B cell (primary cell): ENCODE measurements around the gene FTO. TPM values are rescaled to one million over a fixed set of nuclear protein-coding genes. Genes with fewer than 3 reads are reported as not detected.

Source experiments
- ATAC-seq: fragments of 200-7000 bp; cut with Tn5 transposase; one replicate; pipeline ENCODE4 v1.10.0; 2021; ENCODE audit warnings: low read depth, mild to moderate bottlenecking, moderate number of reproducible peaks, moderate library complexity
- CTCF ChIA-PET: fragments of 350-600 bp; sonication (Branson Sonifier 250); formaldehyde crosslinking; loops from one replicate; lab custom pipeline; 2021; ENCODE audit warnings: antibody characterized with exemption, inconsistent platforms; lab: Charles Lee
- POLR2A ChIA-PET: fragments of 350-600 bp; sonication (Branson Sonifier 250); formaldehyde crosslinking; loops from one replicate; lab custom pipeline; 2021; ENCODE audit warnings: antibody characterized with exemption; lab: Charles Lee
- DNase-seq: peaks from one replicate; pipeline ENCODE4 v3.0.0; 2013
- H2AFZ ChIP-seq: 2 replicates; pipeline ENCODE4 v1.6.1; 2012; ENCODE audit warnings: mild to moderate bottlenecking, low read depth, low read length; ENCODE audit not compliant: insufficient read depth, poor library complexity, severe bottlenecking
- H3K27ac ChIP-seq, 2 donors: 1 replicate in 1 of 2; 2 replicates in 1 of 2; pipeline ENCODE4 v1.5.1; 2012 to 2013; ENCODE audit warnings: low read length in 2 of 2, mild to moderate bottlenecking in 2 of 2, moderate library complexity in 1 of 2
- H3K27me3 ChIP-seq, 4 experiments: fragments of 200-600 bp in 1 of 4; sonication (generic) in 1 of 4; replicated peaks in 1 of 4; 1 replicate in 2 of 4; 2 replicates in 2 of 4; pipeline versions ENCODE4 v1.6.1 to v1.7.0; 2013 to 2016; ENCODE audit warnings: low read length in 3 of 4, mild to moderate bottlenecking in 2 of 4, mixed read lengths in 1 of 4, moderate library complexity in 1 of 4; ENCODE audit not compliant: insufficient read depth in 4 of 4, control insufficient read depth in 3 of 4; ENCODE audit errors: control extremely low read depth in 1 of 4
- H3K36me3 ChIP-seq, 2 experiments: replicated peaks in 1 of 2; 1 replicate in 1 of 2; 2 replicates in 1 of 2; pipeline versions ENCODE4 v1.6.1 to v1.7.1; 2013; ENCODE audit warnings: low read length in 1 of 2; ENCODE audit not compliant: insufficient read depth in 2 of 2, control insufficient read depth in 1 of 2; ENCODE audit errors: control extremely low read depth in 1 of 2, extremely low read depth in 1 of 2
- H3K4me1 ChIP-seq, 2 donors: fragments of 200-600 bp in 1 of 2; sonication (generic) in 1 of 2; 1 replicate in 1 of 2; 2 replicates in 1 of 2; pipeline versions ENCODE4 v1.5.1 to v1.6.1; 2013 to 2017; ENCODE audit warnings: low read length in 2 of 2; ENCODE audit not compliant: control insufficient read depth in 2 of 2, insufficient read depth in 2 of 2
- H3K4me2 ChIP-seq: replicated peaks from 2 replicates; pipeline ENCODE3; 2012; ENCODE audit warnings: mild to moderate bottlenecking, low read depth, low read length; ENCODE audit not compliant: poor library complexity, severe bottlenecking
- H3K4me3 ChIP-seq, 5 experiments: fragments of 200-600 bp in 1 of 5; sonication (generic) in 1 of 5; 1 replicate in 3 of 5; 2 replicates in 2 of 5; pipeline versions ENCODE4 v1.5.1 to v1.7.0; 2011 to 2016; ENCODE audit warnings: low read length in 4 of 5, mild to moderate bottlenecking in 4 of 5, low read depth in 2 of 5, control low read depth in 1 of 5, moderate library complexity in 1 of 5; ENCODE audit not compliant: insufficient read depth in 1 of 5; ENCODE audit errors: control extremely low read depth in 1 of 5, extremely low read depth in 1 of 5
- H3K79me2 ChIP-seq: fragments of 200-600 bp; sonication (generic); one replicate; pipeline ENCODE4 v1.6.0; 2016; ENCODE audit warnings: low read length; ENCODE audit not compliant: control insufficient read depth, insufficient read depth
- H3K9ac ChIP-seq: fragments of 200-600 bp; sonication (generic); 2 replicates; pipeline ENCODE4 v1.6.1; 2017; ENCODE audit warnings: mild to moderate bottlenecking, low read length, moderate library complexity
- H3K9me3 ChIP-seq, 3 donors: one replicate each; pipeline versions ENCODE4 v1.6.1 to v1.7.1; 2013; ENCODE audit warnings: low read length in 2 of 3; ENCODE audit not compliant: control insufficient read depth in 2 of 3, insufficient read depth in 1 of 3; ENCODE audit errors: control extremely low read depth in 1 of 3
- H4K20me1 ChIP-seq: 2 replicates; pipeline ENCODE4 v1.6.0; 2012; ENCODE audit warnings: mild to moderate bottlenecking, low read length; ENCODE audit not compliant: insufficient read depth, control insufficient read depth, poor library complexity, severe bottlenecking
- H3K27ac Mint-ChIP-seq: one replicate; pipeline ENCODE4 v1.8.0; 2021; ENCODE audit warnings: mixed read lengths
- H3K27me3 Mint-ChIP-seq: one replicate; pipeline ENCODE4 v1.8.0; 2021; ENCODE audit warnings: mixed read lengths
- H3K4me1 Mint-ChIP-seq: one replicate; pipeline ENCODE4 v1.8.0; 2021; ENCODE audit warnings: mixed read lengths
- H3K4me3 Mint-ChIP-seq: one replicate; pipeline ENCODE4 v1.8.0; 2021; ENCODE audit warnings: mixed read lengths
- H3K9me3 Mint-ChIP-seq: one replicate; pipeline ENCODE4 v1.8.0; 2022; ENCODE audit warnings: mixed read lengths; ENCODE audit not compliant: insufficient read depth
- CTCF ChIP-seq: fragments of 200-600 bp; IDR thresholded peaks from one replicate; pipeline ENCODE4 v1.8.0; 2022; ENCODE audit warnings: antibody characterized with exemption, mild to moderate bottlenecking
- EZH2 ChIP-seq: IDR thresholded peaks from 2 replicates; pipeline ENCODE4 v1.6.1; 2012; ENCODE audit warnings: borderline replicate concordance, low read depth, mild to moderate bottlenecking, moderate library complexity, low read length; ENCODE audit not compliant: insufficient read depth, poor library complexity, severe bottlenecking
- WGBS: methylation state at CpG from one replicate; pipeline ENCODE4 v1.1.5; 2013; ENCODE audit warnings: missing lambda C conversion rate; ENCODE audit not compliant: insufficient coverage; 5-methylcytosine and 5-hydroxymethylcytosine counted together
- intact Hi-C: fragments of 100-400 bp; cut with micrococcal nuclease; formaldehyde crosslinking; loops from one replicate; pipeline ENCODE4 v1.10.0; 2022
- polyA plus RNA-seq: library from polyadenylated mRNA; depleted of rRNA; stranded (reverse); fragments of >200 nt; gene quantifications from 2 replicates; pipeline ENCODE4 v1.2.3, GENCODE V29; 2012
- total RNA-seq, 2 donors: library from RNA; stranded (reverse); fragments of 120-200 nt in 1 of 2; gene quantifications; 1 replicate in 1 of 2; 2 replicates in 1 of 2; pipeline versions ENCODE4 v1.2.3 to v1.2.4, GENCODE V29; 2013 to 2022

The FTO gene
- total and polyA plus RNA-seq, 2 donors (not counting 1 experiment from before 2014, with no cell fraction given), result 26.5 to 68.5 TPM

- CTCF ChIA-PET, result no interaction called here
- DNase-seq (no peak), ATAC-seq (no peak)
- Histone ChIP-seq H3K4me3 (no peak overlapping the region), H3K9ac (no peak overlapping the region), H3K79me2 (no peaks in the 10 kb centered on the region), H2AFZ (no peak overlapping the region), H3K27me3 (peaks cover 0 to 8% (median 0%) of the 10 kb centered on the region in 4 experiments), H3K27ac (no peak overlapping the region), H3K4me2 (no peak overlapping the region), H3K9me3 (peaks cover 0 to 3% (median 0%) of the 10 kb centered on the region in 3 donors), H4K20me1 (no peaks in the 10 kb centered on the region), H3K36me3 (no peaks in the 10 kb centered on the region), H3K4me1 (no peaks in the 10 kb centered on the region)
- intact Hi-C loops, result no loop called here
- Mint-ChIP-seq H3K27ac (no peak overlapping the region), H3K4me1 (no peaks in the 10 kb centered on the region), H3K27me3 (peaks cover 41% of the 10 kb centered on the region), H3K4me3 (no peak overlapping the region), H3K9me3 (no peaks in the 10 kb centered on the region)
- TF ChIP-seq CTCF (no peak), EZH2 (no peak)
- POLR2A ChIA-PET, result no interaction called here
- 95% methylated on average over 6 of the region's 9 CpGs for WGBS
Measured at GRCh38 chr16:54175169-54175551, 471.2 kb downstream of the FTO start.

- intact Hi-C loops, result no loop called here
- Histone ChIP-seq H3K4me2 (no peak overlapping the region), H3K27me3 (peaks cover 0 to 8% (median 0%) of the 10 kb centered on the region in 4 experiments), H4K20me1 (no peaks in the 10 kb centered on the region), H3K4me3 (no peak overlapping the region), H3K36me3 (no peaks in the 10 kb centered on the region), H2AFZ (no peak overlapping the region), H3K9me3 (peaks cover 0 to 3% (median 0%) of the 10 kb centered on the region in 3 donors), H3K9ac (no peak overlapping the region), H3K27ac (no peak overlapping the region), H3K4me1 (no peaks in the 10 kb centered on the region), H3K79me2 (no peaks in the 10 kb centered on the region)
- TF ChIP-seq EZH2 (no peak), CTCF (no peak)
- H3K4me1 Mint-ChIP-seq, result no peaks in the 10 kb centered on the region
- H3K9me3 Mint-ChIP-seq, result no peaks in the 10 kb centered on the region
- CTCF ChIA-PET, result no interaction called here
- ATAC-seq (no peak), DNase-seq (no peak)
- no peak overlapping the region for H3K4me3 Mint-ChIP-seq
- H3K27me3 Mint-ChIP-seq, result peaks cover 41% of the 10 kb centered on the region
- WGBS, result 83% methylated on average over 10 of the region's 19 CpGs
- H3K27ac Mint-ChIP-seq, result no peak overlapping the region
- POLR2A ChIA-PET, result no interaction called here
Measured at GRCh38 chr16:54175552-54176375, 471.8 kb downstream of the FTO start.
